Muscle layer of duodenum (tissue), 2 donors: ENCODE measurements around the gene LAMP5.

Experiments
- H3K27ac ChIP-seq: one replicate; pipeline ENCODE4 v1.7.0; 2013; ENCODE audit warnings: mild to moderate bottlenecking, low read length
- H3K27me3 ChIP-seq: one replicate; pipeline ENCODE4 v1.7.0; 2013; ENCODE audit warnings: low read depth, mild to moderate bottlenecking, control low read depth, low read length
- H3K36me3 ChIP-seq, 2 donors: one replicate each; pipeline ENCODE4 v1.7.0; 2013; ENCODE audit warnings: low read length in 2 of 2, control low read depth in 1 of 2, mild to moderate bottlenecking in 1 of 2; ENCODE audit not compliant: insufficient read depth in 2 of 2, control insufficient read depth in 1 of 2
- H3K4me1 ChIP-seq, 2 donors: one replicate each; pipeline ENCODE4 v1.7.0; 2013; ENCODE audit warnings: low read length in 2 of 2, mild to moderate bottlenecking in 2 of 2, control low read depth in 1 of 2, moderate library complexity in 1 of 2; ENCODE audit not compliant: insufficient read depth in 2 of 2, control insufficient read depth in 1 of 2
- H3K4me3 ChIP-seq, 2 donors: one replicate each; pipeline ENCODE4 v1.7.0; 2013; ENCODE audit warnings: low read length in 2 of 2, low read depth in 1 of 2, mild to moderate bottlenecking in 1 of 2
- H3K9me3 ChIP-seq, 2 donors: one replicate each; pipeline ENCODE4 v1.7.0; 2013; ENCODE audit warnings: low read length in 2 of 2, control low read depth in 1 of 2, mild to moderate bottlenecking in 1 of 2; ENCODE audit not compliant: control insufficient read depth in 1 of 2
- donor health status: healthy.

The LAMP5 gene

DNA sequence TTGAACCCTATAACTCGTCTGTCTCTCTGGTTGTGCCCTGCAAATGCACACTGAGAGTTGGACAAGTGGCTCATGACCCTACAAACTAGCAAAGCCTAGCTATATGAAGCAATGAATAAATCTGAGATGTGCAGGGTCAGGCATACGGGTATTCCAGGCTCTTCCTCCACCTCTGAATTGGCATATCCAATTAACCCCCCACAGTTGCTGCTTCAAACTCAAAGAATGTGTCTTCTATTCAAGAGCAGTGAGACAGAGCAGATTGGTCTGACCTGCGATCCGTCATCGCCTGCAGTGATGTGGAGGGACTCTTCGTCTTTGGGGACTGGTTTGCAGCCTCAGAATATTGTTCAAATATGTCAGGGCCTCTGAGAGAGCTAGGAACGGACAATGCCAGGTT is 59.8 kb downstream of the LAMP5 start:
- H3K27ac ChIP-seq, result no peak overlapping the region
- no peaks in the 10 kb centered on the region for H3K9me3 ChIP-seq
- no peaks in the 10 kb centered on the region for H3K4me1 ChIP-seq
- no peak overlapping the region for H3K4me3 ChIP-seq
- H3K27me3 ChIP-seq, result no peaks in the 10 kb centered on the region
- H3K36me3 ChIP-seq, result no peaks in the 10 kb centered on the region

DNA sequence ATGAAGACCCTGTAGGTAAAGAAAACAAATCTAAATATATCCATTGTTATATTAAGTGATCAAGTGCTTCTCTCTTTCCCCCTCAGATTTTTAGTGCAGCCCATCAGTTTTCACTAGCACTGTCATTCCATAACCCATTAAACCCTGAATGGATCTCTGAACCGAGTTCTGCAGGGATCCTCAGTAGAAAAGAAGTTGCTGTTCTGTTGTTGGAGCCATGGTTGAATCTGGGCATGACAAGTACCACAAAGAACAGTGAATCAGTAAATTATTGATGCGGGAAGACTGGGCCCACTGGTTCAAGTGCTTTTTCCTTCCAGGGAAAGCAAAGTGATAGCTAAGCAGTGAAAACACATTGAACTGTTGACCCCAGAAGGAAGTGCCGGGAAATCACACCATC is 60.4 kb downstream of the LAMP5 start:
- no peaks in the 10 kb centered on the region for H3K27me3 ChIP-seq
- no peaks in the 10 kb centered on the region for H3K9me3 ChIP-seq
- no peaks in the 10 kb centered on the region for H3K4me1 ChIP-seq
- H3K36me3 ChIP-seq, result no peaks in the 10 kb centered on the region
- H3K4me3 ChIP-seq, result no peak overlapping the region
- no peak overlapping the region for H3K27ac ChIP-seq

DNA sequence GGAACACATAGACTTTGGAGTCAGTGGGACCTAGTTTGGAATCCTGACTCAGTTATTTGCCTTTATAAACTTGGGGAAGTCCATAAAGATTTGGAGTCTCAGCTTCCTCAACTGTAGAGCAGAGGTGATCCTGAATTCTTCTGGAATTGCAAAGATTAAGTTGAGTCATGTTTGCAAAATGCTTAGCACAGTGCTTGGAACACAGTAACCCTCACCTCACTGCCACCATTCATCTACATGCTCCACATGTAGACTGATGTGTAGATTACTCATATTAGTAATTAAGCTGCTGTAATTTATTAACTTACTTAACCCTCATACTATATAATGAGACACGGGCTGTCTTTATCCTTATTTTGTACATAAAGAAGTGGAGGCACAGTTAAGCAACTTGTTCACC is 61.4 kb downstream of the LAMP5 start:
- H3K4me1 ChIP-seq, result no peaks in the 10 kb centered on the region
- no peaks in the 10 kb centered on the region for H3K36me3 ChIP-seq
- no peaks in the 10 kb centered on the region for H3K27me3 ChIP-seq
- H3K9me3 ChIP-seq, result no peaks in the 10 kb centered on the region
- H3K27ac ChIP-seq, result no peak overlapping the region
- H3K4me3 ChIP-seq, result no peak overlapping the region

DNA sequence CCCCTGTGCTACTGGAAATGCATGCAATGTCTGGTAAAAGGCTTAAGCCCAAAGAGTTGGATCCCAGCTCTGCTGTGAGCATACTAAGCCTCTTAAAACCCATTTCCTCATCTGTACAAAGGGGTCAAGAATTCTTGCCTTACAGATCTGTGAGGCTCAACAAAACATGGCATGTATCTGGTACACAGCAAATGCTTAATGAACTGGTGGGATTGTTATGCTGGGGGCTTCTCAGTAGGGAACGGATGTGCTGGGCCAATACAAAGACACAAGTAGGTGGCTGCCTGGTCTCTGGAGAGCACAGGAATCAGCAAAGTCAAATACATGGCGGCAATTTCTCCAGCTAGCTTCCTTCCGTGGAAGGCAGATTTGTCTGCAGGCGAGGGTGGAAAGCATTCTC is 62.3 kb downstream of the LAMP5 start:
- no peaks in the 10 kb centered on the region for H3K27me3 ChIP-seq
- H3K36me3 ChIP-seq, result no peaks in the 10 kb centered on the region
- no peaks in the 10 kb centered on the region for H3K4me1 ChIP-seq
- H3K27ac ChIP-seq, result no peak overlapping the region
- no peak overlapping the region for H3K4me3 ChIP-seq
- no peaks in the 10 kb centered on the region for H3K9me3 ChIP-seq

DNA sequence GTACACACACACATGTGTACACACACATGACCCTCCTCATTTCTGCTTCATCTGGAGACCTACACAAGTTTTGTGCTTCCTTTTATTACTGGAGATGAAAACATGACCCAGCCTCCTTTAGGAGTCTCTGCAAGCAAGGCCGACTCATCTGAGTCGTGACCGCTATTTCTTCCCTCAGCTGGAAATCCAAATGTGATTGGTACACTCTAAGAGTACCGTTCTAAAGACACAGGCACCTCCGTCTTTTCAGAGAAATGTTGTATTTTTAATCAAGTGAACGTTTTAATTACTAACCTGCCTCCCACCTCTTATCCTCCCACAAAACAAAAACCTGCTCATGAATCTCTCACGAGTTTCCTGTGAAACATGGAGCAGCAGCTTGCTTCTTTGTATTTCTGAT is 63.0 kb downstream of the LAMP5 start:
- no peaks in the 10 kb centered on the region for H3K27me3 ChIP-seq
- no peaks in the 10 kb centered on the region for H3K4me1 ChIP-seq
- H3K9me3 ChIP-seq, result no peaks in the 10 kb centered on the region
- H3K36me3 ChIP-seq, result no peaks in the 10 kb centered on the region
- no peak overlapping the region for H3K4me3 ChIP-seq
- no peak overlapping the region for H3K27ac ChIP-seq

DNA sequence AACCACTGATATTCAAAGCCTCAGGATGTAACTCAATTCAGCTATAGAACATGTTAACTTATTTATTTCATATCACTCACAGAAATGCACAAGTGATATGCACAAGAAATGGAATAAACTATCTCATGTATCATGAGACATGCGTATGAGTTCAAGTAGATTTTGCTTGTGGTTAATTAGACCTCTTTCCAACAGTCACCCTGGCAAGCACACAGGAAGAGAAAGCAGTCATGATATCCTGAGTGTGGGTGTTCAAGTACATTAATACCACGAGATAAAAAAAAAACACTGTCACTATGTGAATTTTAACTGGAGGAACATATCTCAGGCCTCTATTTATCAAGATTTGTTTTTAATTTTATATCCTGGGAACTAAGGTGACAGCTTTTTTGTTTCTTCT is 64.2 kb downstream of the LAMP5 start:
- no peaks in the 10 kb centered on the region for H3K9me3 ChIP-seq

More for the DNA sequence above, 64.2 kb downstream of the LAMP5 start:
- H3K4me3 ChIP-seq, result no peak overlapping the region
- H3K27ac ChIP-seq, result no peak overlapping the region
- no peaks in the 10 kb centered on the region for H3K36me3 ChIP-seq
- H3K27me3 ChIP-seq, result no peaks in the 10 kb centered on the region
- no peaks in the 10 kb centered on the region for H3K4me1 ChIP-seq
